ENCODE measurements around the gene SLC22A3.
"Not testable (repeated sequence)": the region's sequence is repeated elsewhere in the genome, so short reads cannot be mapped to it uniquely, and the experiment has no call there.

SLC22A3 gene

DNA sequence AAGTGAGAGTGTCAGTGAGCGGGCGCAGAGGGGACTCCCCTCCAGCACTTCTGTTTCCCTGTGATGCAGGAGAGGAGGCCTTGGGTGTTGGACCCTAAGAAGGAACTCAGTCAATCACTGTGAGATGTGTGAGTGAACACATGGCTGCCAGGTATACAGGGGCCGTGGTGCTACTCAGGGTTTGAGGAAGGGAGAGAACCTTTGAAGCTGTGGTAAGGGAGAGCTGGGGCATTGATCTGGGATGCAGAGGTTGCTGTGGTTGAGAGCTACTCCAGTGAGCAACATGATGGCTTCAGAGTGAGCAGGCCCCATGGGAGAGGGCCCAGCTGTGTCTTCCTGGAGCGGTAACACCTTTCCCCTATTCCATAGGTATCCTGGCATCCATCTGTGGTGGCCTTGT, 99.2 kb downstream of the SLC22A3 start:
- TF ChIP-seq, protein P1, sequence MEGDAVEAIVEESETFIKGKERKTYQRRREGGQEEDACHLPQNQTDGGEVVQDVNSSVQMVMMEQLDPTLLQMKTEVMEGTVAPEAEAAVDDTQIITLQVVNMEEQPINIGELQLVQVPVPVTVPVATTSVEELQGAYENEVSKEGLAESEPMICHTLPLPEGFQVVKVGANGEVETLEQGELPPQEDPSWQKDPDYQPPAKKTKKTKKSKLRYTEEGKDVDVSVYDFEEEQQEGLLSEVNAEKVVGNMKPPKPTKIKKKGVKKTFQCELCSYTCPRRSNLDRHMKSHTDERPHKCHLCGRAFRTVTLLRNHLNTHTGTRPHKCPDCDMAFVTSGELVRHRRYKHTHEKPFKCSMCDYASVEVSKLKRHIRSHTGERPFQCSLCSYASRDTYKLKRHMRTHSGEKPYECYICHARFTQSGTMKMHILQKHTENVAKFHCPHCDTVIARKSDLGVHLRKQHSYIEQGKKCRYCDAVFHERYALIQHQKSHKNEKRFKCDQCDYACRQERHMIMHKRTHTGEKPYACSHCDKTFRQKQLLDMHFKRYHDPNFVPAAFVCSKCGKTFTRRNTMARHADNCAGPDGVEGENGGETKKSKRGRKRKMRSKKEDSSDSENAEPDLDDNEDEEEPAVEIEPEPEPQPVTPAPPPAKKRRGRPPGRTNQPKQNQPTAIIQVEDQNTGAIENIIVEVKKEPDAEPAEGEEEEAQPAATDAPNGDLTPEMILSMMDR (IDR thresholded peaks at IDR 0.05; ENCODE audit: low read length, missing control alignments): no peak
- no peak overlapping the region for H3K4me3 ChIP-seq (replicated peaks; ENCODE audit: low read depth, low read length)
- DNase-seq (ENCODE audit: low read depth): no peak

DNA sequence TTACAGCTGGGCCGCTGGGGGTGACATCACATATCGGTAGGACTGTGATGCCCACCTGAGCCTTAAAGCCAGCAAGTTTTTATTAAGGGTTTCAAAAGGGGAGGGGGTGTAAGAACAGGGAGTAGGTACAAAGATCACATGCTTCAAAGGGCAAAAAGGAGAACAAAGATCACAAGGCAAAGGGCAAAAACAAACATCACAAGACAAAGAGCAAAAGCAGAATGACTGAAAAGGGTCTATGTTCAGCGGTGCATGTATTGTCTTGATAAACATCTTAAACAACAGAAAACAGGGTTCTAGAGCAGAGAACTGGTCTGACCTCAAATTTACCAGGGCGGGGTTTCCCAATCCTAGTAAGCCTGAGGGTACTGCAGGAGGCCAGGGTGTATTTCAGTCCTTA, 101.6 kb downstream of the SLC22A3 start:
- DNase-seq (ENCODE audit: low read depth); H3K4me3 ChIP-seq (replicated peaks; ENCODE audit: low read depth, low read length): not testable (repeated sequence)

DNA sequence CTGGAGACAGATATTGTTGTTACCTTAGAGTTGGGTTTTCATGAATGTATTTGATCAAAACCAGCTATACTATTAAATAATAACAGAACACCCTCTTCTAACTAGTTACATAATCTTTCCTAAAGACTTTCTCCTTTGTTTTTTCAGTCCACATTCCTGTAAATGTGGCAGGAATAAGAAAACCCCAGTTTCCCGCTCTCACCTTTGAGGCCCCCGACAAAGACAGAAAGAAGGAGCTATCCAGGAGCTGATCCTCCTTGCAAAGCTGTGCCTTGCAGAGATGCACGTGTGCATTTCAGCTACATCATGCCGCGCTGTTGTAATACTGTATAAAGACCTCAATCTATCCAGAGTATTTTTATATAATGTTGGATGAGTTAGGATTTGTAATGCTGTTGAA, 102.7 kb downstream of the SLC22A3 start:
- H3K4me3 ChIP-seq (replicated peaks; ENCODE audit: low read depth, low read length): no peak overlapping the region
- DNase-seq (ENCODE audit: low read depth): no peak
- TF ChIP-seq, protein P1 (IDR thresholded peaks at IDR 0.05; ENCODE audit: low read length, missing control alignments): no peak

DNA sequence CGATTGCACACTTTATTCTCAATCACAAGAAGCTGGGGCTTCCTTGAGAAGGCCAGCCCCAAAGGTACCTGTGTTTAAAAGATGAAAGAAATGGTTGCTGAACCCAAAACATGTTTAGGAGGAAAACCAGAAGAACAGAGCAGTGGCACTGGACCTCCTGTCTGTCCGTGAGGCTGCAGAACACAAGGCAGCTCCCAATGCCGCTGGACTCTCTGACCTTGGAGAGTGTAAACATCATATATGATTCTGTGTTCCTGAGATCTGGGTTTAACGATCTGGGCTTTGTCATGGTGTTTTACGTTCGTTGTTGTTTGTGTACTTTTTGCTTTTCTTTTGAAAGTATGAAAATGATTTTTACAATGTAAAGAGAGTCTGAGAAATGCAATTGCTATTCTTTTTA, 106.1 kb downstream of the SLC22A3 start:
- no peak for DNase-seq (ENCODE audit: low read depth)
- no peak overlapping the region for H3K4me3 ChIP-seq (replicated peaks; ENCODE audit: low read depth, low read length)
- TF ChIP-seq, protein P1 (IDR thresholded peaks at IDR 0.05; ENCODE audit: low read length, missing control alignments): no peak

DNA sequence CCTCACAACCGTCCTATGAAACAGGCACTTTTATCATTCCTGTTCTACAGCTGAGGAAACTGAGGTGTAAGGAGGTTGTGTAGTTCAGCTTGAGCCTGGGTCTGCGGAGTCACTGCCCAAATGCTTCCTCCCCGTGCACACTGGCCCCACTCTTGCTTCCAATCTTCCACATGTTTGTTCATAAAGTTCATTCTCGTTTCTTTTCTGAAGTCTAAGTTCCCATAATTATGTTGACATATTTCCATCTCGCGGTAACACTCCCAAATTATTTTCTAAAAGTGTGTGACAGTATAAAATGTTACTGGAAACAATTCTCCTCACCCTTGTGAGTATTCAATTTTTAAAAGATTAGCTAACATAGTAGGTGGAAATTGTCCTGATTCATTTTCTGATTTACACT, 106.9 kb downstream of the SLC22A3 start:
- H3K4me3 ChIP-seq (replicated peaks; ENCODE audit: low read depth, low read length): no peak overlapping the region
- TF ChIP-seq, protein P1 (IDR thresholded peaks at IDR 0.05; ENCODE audit: low read length, missing control alignments): no peak
- DNase-seq (ENCODE audit: low read depth): no peak

DNA sequence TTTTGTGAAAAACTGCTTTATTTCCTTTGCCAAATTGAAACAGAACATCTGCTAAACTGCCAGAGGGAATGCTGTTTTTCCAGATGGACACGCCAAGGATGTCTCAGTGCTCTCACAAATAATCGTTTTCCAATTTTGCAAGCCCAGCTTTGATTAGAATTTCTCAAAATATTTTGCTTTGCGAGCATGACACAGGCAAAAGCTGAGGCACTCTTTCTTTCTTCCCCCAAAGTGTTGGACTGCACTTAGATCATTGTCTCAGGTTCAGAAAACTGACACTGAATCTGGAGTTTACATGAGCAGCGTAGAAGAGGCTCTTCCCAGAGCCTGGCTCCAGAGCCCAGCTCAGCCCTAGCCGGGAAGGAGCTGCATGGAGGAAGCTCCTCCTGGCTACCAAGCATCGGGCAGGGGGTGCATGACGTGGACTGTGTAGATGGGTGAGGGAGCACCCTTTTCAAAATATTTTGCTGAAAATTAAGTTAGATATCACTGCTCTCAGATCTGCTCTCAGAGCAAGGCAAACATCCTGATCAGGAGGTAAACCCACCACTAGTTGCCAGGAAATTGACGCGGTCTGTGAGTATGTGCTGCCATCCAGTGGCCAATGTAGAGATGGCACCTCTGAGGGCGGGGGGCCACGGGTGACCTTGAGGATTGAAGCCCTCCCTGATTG, 107.5 kb downstream of the SLC22A3 start:
- TF ChIP-seq, protein P1 (IDR thresholded peaks at IDR 0.05; ENCODE audit: low read length, missing control alignments): peak; percentile 94

DNA sequence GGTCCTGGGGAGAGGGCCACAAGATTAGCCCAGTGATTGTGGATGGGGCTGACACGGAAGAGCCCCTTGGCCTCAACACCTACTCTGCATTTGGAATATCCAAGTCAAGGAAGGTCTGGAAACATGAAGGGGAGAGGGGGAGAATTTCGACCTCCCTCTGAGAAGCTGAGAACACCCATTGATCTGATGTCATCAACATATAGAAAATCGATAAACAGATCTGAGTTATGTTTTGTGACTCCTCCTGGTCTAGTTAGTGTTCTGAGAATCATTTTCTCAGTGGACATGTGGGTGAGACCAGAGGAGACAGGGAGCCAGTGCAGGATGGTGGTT, 108.0 kb downstream of the SLC22A3 start:
- TF ChIP-seq, protein P1 (IDR thresholded peaks at IDR 0.05; ENCODE audit: low read length, missing control alignments): no peak
- DNase-seq (ENCODE audit: low read depth): no peak
- no peak overlapping the region for H3K4me3 ChIP-seq (replicated peaks; ENCODE audit: low read depth, low read length)

More for the DNA sequence above, 107.5 kb downstream of the SLC22A3 start:
- DNase-seq (ENCODE audit: low read depth): peak; percentile 79
- H3K4me3 ChIP-seq (replicated peaks; ENCODE audit: low read depth, low read length): peak overlapping the region; percentile 34

Measured in fibroblast of pulmonary artery (primary cell).